Measurements from ENCODE around the gene KIAA1755.

KIAA1755 gene

DNA sequence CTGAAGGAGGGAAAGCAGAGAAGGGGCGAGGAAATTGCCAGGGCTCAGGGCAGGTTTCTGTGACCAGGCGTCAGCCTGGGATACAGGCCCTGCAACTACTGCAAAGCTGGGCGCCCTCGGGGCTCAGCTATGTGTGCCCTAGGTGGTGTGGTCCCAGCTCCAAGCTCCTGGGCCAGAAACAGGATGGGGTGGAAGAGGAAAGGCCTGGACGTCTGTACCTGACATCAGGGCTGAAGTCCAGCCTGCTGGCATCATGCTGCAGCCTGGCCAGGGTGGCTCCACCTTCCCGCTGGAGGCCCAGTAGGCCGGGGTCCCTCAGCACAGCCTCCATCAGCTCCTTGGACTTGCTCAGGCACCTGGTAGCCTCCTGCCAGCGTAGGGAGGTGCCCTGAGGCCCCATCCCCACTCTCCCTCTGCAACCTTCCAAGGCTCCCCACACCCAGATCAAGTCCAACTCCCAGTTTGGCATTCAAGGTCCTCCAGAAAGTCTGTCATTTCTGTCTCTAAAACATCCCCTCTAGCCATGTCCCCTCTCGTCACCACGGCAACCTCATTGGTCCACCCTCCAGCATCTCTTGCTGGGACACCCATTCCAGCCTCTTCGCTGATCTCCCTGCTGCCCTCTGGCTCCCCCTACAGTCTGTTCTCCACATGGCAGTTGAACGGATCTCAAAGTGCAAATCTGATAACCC, 38.2 kb downstream of the KIAA1755 start:
- Histone ChIP-seq H3K9me3 (no peaks in the 10 kb centered on the region), H3K4me3 (no peak overlapping the region), H3K27me3 (ENCODE audit: low read depth) (no peaks in the 10 kb centered on the region), H3K4me1 (0 out of 2 replicates have a peak, but pooled peaks cover 2% of the 10 kb centered on the region), H3K36me3 (replicated peaks) (no peaks in the 10 kb centered on the region)
- in situ Hi-C loops (cut with MboI; ENCODE audit: low sequenced_read_pairs) = loop anchor here (5.0 to 25.0 kb wide), 3 partner anchors 165 to 660 kb away; no protein-coding TSS in a partner anchor
- peak; percentile 20 to 85 for DNase-seq (ENCODE audit: low spot score in 2 of 2)

DNA sequence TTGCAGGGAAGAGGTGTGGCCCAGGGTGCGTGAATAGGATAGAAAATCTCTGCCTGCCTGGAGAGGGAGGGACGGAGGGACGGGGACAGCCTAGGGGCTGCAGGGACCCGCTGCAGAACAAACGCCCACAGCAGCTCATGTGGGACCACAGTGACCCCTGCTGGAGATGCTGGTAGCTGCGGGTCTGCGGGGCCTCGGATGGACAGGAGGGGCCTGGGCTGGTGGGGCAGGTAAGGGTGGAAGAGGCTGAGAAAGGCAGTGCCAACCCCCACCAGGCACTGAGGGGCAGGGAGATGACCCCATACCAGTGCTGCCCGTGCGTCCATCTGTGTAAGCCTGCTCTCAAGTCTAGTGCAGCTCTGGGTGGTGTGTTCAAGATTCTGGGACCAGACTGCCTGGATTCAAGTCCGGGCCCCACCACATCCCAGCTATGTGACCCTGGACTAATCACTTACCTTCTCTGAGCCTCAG, 39.4 kb downstream of the KIAA1755 start:
- Histone ChIP-seq H3K27me3 (ENCODE audit: low read depth) (no peaks in the 10 kb centered on the region), H3K36me3 (replicated peaks) (no peaks in the 10 kb centered on the region), H3K4me1 (0 out of 2 replicates have a peak, but pooled peaks cover 2% of the 10 kb centered on the region), H3K9me3 (no peaks in the 10 kb centered on the region), H3K4me3 (no peak overlapping the region)
- peak; percentile 64 to 89 for DNase-seq (ENCODE audit: low spot score in 2 of 2)
- in situ Hi-C loops (cut with MboI; ENCODE audit: low sequenced_read_pairs) = loop anchor here (5.0 to 25.0 kb wide), 3 partner anchors 164 to 659 kb away; no protein-coding TSS in a partner anchor

DNA sequence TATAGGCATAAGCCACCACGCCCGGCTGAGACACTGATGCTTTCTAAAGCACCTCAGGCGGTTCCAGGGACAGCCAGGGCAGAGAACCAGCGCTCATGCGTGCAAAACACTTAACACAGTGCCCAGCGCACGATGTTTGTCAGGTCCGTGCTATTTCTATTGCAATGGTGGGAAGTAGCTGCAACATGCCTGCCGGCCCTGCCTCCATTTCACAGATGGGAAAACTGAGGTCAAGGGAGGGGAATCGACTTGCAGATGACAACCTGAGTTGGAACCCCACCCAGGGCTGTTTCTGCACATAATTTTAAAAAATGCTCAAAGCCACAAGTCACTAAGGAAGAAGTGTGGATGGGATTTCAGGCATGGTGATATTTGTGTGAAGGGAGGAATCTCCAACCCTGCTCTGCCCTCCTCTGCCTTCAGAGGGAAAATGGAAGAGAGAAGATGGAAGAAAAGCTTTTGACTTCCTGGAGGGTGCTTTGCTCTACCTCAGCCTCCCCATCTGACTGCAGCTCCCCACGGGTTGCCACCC, 39.9 kb downstream of the KIAA1755 start:
- in situ Hi-C loops (cut with MboI; ENCODE audit: low sequenced_read_pairs) = loop anchor here (5.0 to 25.0 kb wide), 3 partner anchors 163 to 658 kb away; no protein-coding TSS in a partner anchor
- Histone ChIP-seq H3K36me3 (replicated peaks) (no peaks in the 10 kb centered on the region), H3K9me3 (no peaks in the 10 kb centered on the region), H3K4me3 (no peak overlapping the region), H3K27me3 (ENCODE audit: low read depth) (no peaks in the 10 kb centered on the region), H3K4me1 (0 out of 2 replicates have a peak, but pooled peaks cover 2% of the 10 kb centered on the region)
- no peak for DNase-seq (ENCODE audit: low spot score in 2 of 2)

DNA sequence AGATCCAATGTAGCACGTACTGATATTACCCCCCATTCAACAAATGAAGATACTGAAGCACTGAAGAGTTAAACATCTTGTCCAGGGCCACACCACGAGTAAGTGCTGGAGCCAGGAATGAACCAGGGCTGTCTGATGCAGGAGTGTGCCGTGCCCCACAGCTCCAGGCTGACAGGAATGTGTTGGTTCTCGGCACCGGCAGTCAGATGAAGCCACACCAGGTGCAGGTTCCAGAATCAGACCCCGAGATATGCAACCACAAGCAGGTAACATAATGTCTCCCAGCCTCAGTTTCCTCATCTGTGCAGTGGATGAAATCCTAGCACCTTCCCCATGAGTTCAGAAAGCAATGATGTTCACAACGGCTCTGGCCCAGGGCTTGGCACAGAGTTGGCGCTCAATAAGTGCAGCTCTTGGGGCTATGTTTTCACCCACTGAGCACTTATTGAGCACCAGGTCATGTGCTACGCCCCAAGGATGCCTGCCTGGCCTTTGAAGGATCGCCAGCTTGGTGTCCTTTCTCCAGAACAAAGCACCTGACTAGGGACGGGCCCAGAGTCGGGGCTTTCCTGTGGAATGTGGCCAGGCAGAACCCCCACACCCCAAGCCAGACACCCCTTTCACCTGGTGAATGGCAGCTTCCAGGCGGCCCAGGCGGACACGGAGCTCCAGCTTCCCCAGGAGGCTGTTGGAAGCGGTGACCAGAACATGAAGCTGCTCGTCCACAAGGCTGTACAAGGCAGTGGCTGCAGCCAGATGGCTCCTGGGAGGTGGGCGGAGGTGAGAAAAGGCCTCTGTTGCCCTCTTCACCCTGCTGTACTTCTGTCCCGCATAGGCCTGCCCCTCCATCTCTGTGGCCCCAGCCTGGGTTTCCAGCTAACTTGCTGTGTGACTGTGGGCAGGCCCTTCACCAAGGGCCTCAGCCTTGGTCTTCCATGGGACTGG, 41.3 kb downstream of the KIAA1755 start:
- Histone ChIP-seq H3K4me3 (no peak overlapping the region), H3K27me3 (ENCODE audit: low read depth) (no peaks in the 10 kb centered on the region), H3K4me1 (0 out of 2 replicates have a peak, but pooled peaks cover 2% of the 10 kb centered on the region), H3K9me3 (no peaks in the 10 kb centered on the region), H3K36me3 (replicated peaks) (no peaks in the 10 kb centered on the region)
- DNase-seq (ENCODE audit: low spot score in 2 of 2) = no peak
- in situ Hi-C loops (cut with MboI; ENCODE audit: low sequenced_read_pairs) = loop anchor here (25.0 kb wide), 1 partner anchor 657 kb away; no protein-coding TSS in a partner anchor

DNA sequence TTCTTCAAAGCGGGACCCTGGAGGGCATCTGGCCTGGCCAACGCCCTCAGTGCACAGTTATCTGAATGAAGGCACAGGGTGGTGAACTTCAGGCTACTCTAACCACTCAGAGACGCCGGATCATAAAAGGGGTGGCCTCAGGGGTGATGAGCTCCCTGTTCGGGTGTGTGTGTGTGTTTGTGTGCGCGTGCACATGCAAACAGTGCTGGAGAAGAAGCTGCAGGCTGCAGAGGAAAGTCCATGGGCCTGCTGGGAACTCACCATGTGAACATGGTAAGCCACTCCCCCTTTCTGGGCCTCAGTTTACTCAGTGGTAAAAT, 42.0 kb downstream of the KIAA1755 start:
- no peaks in the 10 kb centered on the region for H3K36me3 ChIP-seq (replicated peaks)
- no peaks in the 10 kb centered on the region for H3K9me3 ChIP-seq
- no peaks in the 10 kb centered on the region for H3K27me3 ChIP-seq (ENCODE audit: low read depth)
- no peak for DNase-seq (ENCODE audit: low spot score in 2 of 2)
- in situ Hi-C loops (cut with MboI; ENCODE audit: low sequenced_read_pairs) = loop anchor here (25.0 kb wide), 1 partner anchor 656 kb away; no protein-coding TSS in a partner anchor
- H3K4me1 ChIP-seq = 0 out of 2 replicates have a peak, but pooled peaks cover 2% of the 10 kb centered on the region
- H3K4me3 ChIP-seq = no peak overlapping the region

DNA sequence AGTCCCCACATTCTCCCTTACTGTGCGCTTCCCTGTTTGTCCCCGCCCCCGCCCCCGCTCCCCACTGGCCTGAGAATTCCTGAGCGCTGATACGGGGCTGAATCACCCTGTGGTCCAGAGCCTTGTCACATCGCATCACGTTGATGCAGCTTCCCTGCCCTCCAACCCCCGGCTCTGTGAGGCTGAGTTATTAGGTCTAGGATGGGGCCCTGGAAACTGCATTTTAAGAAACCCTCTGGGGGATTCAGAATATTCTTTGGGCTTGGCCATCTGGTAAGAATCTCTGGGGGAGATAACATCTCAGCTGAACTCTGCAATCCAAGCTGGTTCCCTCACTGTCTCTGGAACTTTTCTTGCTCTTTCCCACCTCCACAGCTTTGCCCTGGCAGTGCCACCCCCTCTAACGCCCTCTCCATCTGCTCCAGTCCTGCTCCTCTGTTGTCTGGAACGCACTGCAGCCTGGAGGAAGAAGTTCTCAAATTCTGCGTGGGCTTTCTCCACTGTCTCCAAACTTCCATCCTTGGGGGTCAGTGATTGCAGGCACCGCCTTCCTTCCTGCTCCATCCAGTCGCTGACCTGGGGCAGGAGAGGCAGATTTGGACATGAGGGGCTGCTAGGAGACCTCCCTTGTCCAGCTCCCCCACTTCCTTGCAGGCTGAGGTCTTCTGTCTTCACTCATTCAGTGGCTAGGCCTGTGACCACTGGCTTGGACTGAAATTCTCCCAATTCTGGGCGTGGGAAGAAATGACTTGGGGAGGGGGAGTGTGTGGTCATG, 42.6 kb downstream of the KIAA1755 start:
- Histone ChIP-seq H3K27me3 (ENCODE audit: low read depth) (no peaks in the 10 kb centered on the region), H3K4me1 (0 out of 2 replicates have a peak, but pooled peaks cover 2% of the 10 kb centered on the region), H3K4me3 (no peak overlapping the region), H3K9me3 (no peaks in the 10 kb centered on the region), H3K36me3 (replicated peaks) (no peaks in the 10 kb centered on the region)
- in situ Hi-C loops (cut with MboI; ENCODE audit: low sequenced_read_pairs) = loop anchor here (25.0 kb wide), 1 partner anchor 656 kb away; no protein-coding TSS in a partner anchor
- DNase-seq (ENCODE audit: low spot score in 2 of 2) = no peak

DNA sequence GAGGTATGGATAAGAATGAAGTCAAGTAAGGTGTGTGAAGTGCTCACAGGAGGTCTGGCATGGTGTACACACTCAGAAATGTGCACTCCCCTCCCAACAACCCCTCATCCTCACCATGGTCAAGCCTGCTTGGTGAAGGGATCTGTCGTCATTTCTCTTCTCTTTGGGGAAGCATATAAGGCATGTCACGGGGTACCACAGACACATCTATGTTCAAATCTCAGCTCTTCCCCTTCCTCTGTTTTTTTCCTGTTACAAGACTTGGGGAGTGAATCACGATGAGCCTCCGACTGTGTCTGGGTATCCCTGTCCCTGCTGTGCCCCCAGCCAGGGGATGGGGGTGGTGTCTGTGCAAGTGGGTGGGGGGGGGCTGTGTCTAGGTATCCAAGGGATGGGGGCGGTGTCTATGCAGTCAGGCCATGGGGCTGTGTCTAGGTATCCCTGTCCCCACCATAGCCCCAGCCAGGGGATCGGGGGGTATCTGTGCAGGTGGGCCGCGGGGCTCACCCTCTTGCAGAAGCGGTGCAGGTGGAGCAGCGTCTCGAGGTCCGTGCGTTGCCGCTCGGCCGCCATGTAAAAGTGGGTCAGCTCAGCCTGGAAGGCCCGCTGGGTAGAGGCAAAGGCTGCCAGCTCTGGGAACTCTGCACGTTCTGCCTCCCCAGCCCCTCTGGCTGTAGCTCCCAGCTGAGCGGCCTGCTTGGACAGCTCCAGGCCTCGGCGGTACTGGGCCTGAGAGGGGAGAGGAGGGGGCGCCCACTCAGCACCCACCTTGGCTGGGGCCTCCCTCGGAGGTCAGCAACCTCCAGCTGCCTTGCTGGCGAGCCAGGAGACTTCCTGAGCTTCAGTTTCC, 43.6 kb downstream of the KIAA1755 start:
- Histone ChIP-seq H3K36me3 (replicated peaks) (no peaks in the 10 kb centered on the region), H3K4me3 (no peak overlapping the region), H3K27me3 (ENCODE audit: low read depth) (no peaks in the 10 kb centered on the region), H3K9me3 (no peaks in the 10 kb centered on the region), H3K4me1 (0 out of 2 replicates have a peak, but pooled peaks cover 2% of the 10 kb centered on the region)
- in situ Hi-C loops (cut with MboI; ENCODE audit: low sequenced_read_pairs) = loop anchor here (25.0 kb wide), 1 partner anchor 655 kb away; no protein-coding TSS in a partner anchor
- no peak for DNase-seq (ENCODE audit: low spot score in 2 of 2)

DNA sequence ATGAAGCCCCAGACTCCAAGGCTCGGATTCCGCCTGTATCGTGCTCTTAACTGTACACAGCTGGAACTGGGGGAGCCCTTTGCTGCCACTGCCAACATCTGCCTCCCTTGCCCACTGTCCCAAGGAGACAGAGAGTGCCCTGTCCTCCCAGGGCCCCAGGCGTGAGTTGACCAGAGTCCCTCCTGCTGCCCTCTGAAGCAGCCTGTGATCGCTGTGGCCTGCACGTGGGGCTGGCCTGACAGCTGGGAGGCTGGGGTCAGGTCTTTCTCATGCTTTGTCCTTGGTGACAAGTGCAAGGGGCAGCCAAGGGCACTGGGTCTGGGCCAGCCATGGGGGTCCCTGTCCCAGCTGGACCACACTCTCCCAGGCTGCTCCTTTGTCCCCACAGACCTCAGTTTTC, 44.3 kb downstream of the KIAA1755 start:
- in situ Hi-C loops (cut with MboI; ENCODE audit: low sequenced_read_pairs) = loop anchor here (25.0 kb wide), 1 partner anchor 654 kb away; no protein-coding TSS in a partner anchor
- Histone ChIP-seq H3K4me3 (no peak overlapping the region), H3K36me3 (replicated peaks) (no peaks in the 10 kb centered on the region), H3K27me3 (ENCODE audit: low read depth) (no peaks in the 10 kb centered on the region), H3K4me1 (0 out of 2 replicates have a peak, but pooled peaks cover 2% of the 10 kb centered on the region), H3K9me3 (no peaks in the 10 kb centered on the region)
- DNase-seq (ENCODE audit: low spot score in 2 of 2) = no peak

DNA sequence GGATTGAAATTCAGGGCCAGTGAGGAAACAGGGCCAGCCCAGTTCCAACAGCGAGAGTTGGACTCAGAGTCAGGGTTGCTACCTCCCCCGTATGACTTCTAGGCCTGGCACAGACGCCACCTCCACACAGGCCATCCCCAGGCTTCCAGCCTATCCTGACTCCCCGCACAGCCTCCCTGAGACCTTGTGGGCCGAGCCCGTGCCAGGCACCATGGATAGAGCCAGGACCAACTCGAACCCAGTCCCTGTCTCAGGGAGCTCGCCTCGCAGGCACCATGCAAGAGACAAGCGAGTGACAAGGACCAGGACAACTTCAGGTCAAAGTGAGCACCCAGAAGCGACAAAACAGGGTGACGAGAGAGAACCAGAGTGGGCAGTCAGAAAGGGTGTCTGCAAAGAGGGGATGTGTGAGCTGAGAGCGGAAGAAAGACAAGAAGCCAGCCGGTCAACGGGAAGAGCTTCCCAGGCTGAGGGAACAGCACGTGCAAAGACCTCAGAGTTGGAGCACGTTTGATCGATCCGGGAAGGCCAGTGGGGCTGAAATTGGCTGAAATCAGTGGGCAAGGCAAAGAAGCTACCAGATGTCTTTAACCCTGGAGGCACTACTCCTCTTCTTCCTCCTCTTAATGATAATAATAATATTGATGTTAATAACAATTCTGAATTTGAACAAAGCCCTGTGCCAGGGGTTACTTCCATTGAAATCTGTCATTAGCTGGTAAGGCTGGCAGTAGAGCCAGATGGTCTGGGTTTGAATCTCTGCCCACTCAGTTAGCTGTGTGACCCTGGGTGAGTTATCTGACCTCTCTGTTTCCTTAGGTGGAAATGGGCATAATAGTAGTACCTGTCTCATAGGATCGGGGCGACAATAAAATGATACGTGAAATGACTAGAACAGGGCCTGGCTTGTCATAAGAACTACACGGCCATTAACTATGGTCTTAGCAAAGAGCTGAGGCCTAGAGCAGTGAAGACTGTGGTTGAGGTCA, 45.0 kb downstream of the KIAA1755 start:
- no peaks in the 10 kb centered on the region for H3K36me3 ChIP-seq (replicated peaks)
- H3K9me3 ChIP-seq = no peaks in the 10 kb centered on the region
- no peak overlapping the region for H3K4me3 ChIP-seq
- in situ Hi-C loops (cut with MboI; ENCODE audit: low sequenced_read_pairs) = loop anchor here (25.0 kb wide), 1 partner anchor 653 kb away; no protein-coding TSS in a partner anchor
- DNase-seq (ENCODE audit: low spot score in 2 of 2) = no peak
- no peaks in the 10 kb centered on the region for H3K4me1 ChIP-seq
- H3K27me3 ChIP-seq (ENCODE audit: low read depth) = no peaks in the 10 kb centered on the region

DNA sequence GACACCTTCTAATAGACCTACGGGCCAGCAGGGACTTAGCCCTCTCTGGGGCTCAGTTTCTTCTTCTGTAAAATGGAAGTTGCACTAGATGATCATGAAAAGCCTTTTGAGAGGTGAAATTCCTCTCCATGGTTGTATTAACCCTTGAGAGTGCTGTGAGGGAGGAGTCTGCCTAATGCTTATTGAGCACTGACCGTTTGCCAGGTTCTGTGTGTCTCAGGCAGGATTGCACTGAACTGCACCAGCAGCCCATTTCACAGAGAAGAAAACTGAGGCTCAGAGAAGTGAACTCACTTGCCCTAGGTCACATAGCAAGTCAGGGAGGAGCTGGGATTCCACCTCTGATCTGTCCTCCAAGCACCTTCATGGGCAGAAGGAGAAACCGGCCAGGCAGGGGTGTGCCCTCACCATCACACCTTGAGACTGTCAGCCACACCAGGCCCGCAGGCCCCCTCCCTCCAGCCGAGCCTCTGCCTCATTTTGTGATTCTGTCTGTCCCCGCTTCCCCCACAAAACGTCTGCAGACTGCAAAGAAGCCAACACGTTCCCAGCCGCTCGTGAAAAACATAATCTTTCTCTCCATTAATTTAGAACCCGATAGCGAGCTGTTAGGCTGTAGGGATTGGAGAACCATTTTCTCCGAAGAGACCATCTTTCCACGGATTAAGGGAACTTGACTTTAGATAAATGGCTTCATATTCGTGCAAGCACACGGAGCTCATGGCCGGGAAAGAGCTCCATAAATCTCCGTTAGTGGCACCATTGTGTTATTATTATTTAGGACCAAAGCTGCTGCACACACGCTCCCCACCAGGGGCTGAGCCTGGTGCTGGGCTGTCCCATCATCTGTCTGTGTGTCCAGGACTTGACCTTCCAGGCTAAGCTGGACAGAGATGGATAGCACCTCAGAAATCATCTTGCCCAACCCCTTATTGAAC, 46.0 kb downstream of the KIAA1755 start:
- no peaks in the 10 kb centered on the region for H3K36me3 ChIP-seq (replicated peaks)
- no peak for DNase-seq (ENCODE audit: low spot score in 2 of 2)
- no peaks in the 10 kb centered on the region for H3K4me1 ChIP-seq
- in situ Hi-C loops (cut with MboI; ENCODE audit: low sequenced_read_pairs) = loop anchor here (25.0 kb wide), 1 partner anchor 652 kb away; no protein-coding TSS in a partner anchor
- no peak overlapping the region for H3K4me3 ChIP-seq
- H3K9me3 ChIP-seq = no peaks in the 10 kb centered on the region
- no peaks in the 10 kb centered on the region for H3K27me3 ChIP-seq (ENCODE audit: low read depth)

Data from HAP-1 (cell line).